8988T (cell line): Measurements from ENCODE around the gene SPATA31D3.
"Not testable (repeated sequence)": the region's sequence is repeated elsewhere in the genome, so short reads cannot be mapped to it uniquely, and the experiment has no call there.

ENCODE experiments used
- DNase-seq: peaks from one replicate; pipeline ENCODE4 v3.0.0; 2011

SPATA31D3 gene

GRCh38 chr9:81980568-81980967, 37.3 kb downstream of the SPATA31D3 start:
- DNase-seq: no peak

- no peak for DNase-seq
Observed at GRCh38 chr9:81981883-81982282, 38.6 kb downstream of the SPATA31D3 start.

GRCh38 chr9:81984928-81985327, 41.6 kb downstream of the SPATA31D3 start:
- no peak for DNase-seq

- no peak for DNase-seq
Observed at GRCh38 chr9:81986051-81986450, 42.8 kb downstream of the SPATA31D3 start.

GRCh38 chr9:81988472-81988871, 45.2 kb downstream of the SPATA31D3 start, which contains the start of gene SPATA31D1:
Gene SPATA31D1 (plus strand): TSS chr9:81988772. CDS start chr9:81988819, 47 bp downstream.
- DNase-seq: not testable (repeated sequence)

GRCh38 chr9:81989700-81990099, 46.4 kb downstream of the SPATA31D3 start:
- no peak for DNase-seq

GRCh38 chr9:81993656-81994055, 50.4 kb downstream of the SPATA31D3 start:
- DNase-seq: no peak
